Esophagus muscularis mucosa (tissue), 4 donors: Measurements from ENCODE around the gene KANK3. TPM values are rescaled to one million over a fixed set of nuclear protein-coding genes. Genes with fewer than 3 reads are reported as not detected.
"Not testable (repeated sequence)": the region's sequence is repeated elsewhere in the genome, so short reads cannot be mapped to it uniquely, and the experiment has no call there.

ENCODE experiments used
- DNase-seq: peaks from one replicate; pipeline ENCODE4 v3.0.0-alpha.2; 2017; ENCODE audit errors: extremely low spot score
- H3K27ac ChIP-seq, 4 donors: fragments of 200-600 bp; sonication (generic); replicated peaks in 1 of 4; 1 replicate in 3 of 4; 2 replicates in 1 of 4; pipeline ENCODE4 v1.5.1; 2016 to 2019; ENCODE audit warnings: mild to moderate bottlenecking in 1 of 4
- H3K27me3 ChIP-seq, 4 donors: fragments of 200-600 bp; sonication (generic); one replicate each; pipeline versions ENCODE4 v1.5.1 to v1.6.0; 2016 to 2019
- H3K36me3 ChIP-seq, 4 donors: fragments of 200-600 bp; sonication (generic); one replicate each; pipeline ENCODE4 v1.5.1; 2016 to 2019
- H3K4me1 ChIP-seq, 4 donors: fragments of 200-600 bp; sonication (generic); one replicate each; pipeline ENCODE4 v1.5.1; 2016 to 2019
- H3K4me3 ChIP-seq, 4 donors: fragments of 200-600 bp; sonication (generic); 1 replicate in 2 of 4; 2 replicates in 2 of 4; pipeline ENCODE4 v1.5.1; 2016 to 2019; ENCODE audit warnings: mild to moderate bottlenecking in 4 of 4, moderate library complexity in 1 of 4
- H3K9me3 ChIP-seq, 4 donors: fragments of 200-600 bp; sonication (generic); 1 replicate in 3 of 4; 2 replicates in 1 of 4; pipeline ENCODE4 v1.5.1; 2016 to 2019
- EP300 ChIP-seq: sonication (generic); formaldehyde crosslinking; IDR thresholded peaks from one replicate; pipeline ENCODE4 v1.6.1; 2017; ENCODE audit warnings: antibody characterized with exemption
- POLR2A ChIP-seq: fragments of 450-650 bp; IDR thresholded peaks from one replicate; pipeline ENCODE4 v1.6.1; 2017; ENCODE audit warnings: antibody characterized with exemption, moderate library complexity, mild to moderate bottlenecking, low read depth
- POLR2AphosphoS5 ChIP-seq, 2 donors: sonication (generic); formaldehyde crosslinking; IDR thresholded peaks; one replicate each; pipeline ENCODE4 v1.6.1; 2017; ENCODE audit warnings: antibody characterized with exemption in 2 of 2
- WGBS: methylation state at CpG from one replicate; pipeline ENCODE4 v1.1.5; 2018; 5-methylcytosine and 5-hydroxymethylcytosine counted together
- intact Hi-C: fragments of 100-400 bp; cut with DNase I; formaldehyde crosslinking; loops from one replicate; pipeline ENCODE4 v1.15.1; 2023
- total RNA-seq, 4 donors: library from RNA; depleted of rRNA; stranded (reverse); fragments of >200 nt; gene quantifications; one replicate each; pipeline versions ENCODE4 v1.1.0 to v1.2.1, GENCODE V29; 2016
- TF ChIP-seq, protein P1 (sequence below), 3 experiments: fragments of 200-600 bp in 2 of 3; fragments of 450-650 bp in 1 of 3; sonication (generic) in 2 of 3; IDR thresholded peaks; one replicate each; pipeline ENCODE4 v1.5.1; 2017 to 2019; ENCODE audit warnings: antibody characterized with exemption in 3 of 3, mild to moderate bottlenecking in 2 of 3, moderate library complexity in 1 of 3

KANK3 gene
- total RNA-seq, 4 donors from 2014 or later: 23.7 to 36.0 (median 30.0) TPM

DNA sequence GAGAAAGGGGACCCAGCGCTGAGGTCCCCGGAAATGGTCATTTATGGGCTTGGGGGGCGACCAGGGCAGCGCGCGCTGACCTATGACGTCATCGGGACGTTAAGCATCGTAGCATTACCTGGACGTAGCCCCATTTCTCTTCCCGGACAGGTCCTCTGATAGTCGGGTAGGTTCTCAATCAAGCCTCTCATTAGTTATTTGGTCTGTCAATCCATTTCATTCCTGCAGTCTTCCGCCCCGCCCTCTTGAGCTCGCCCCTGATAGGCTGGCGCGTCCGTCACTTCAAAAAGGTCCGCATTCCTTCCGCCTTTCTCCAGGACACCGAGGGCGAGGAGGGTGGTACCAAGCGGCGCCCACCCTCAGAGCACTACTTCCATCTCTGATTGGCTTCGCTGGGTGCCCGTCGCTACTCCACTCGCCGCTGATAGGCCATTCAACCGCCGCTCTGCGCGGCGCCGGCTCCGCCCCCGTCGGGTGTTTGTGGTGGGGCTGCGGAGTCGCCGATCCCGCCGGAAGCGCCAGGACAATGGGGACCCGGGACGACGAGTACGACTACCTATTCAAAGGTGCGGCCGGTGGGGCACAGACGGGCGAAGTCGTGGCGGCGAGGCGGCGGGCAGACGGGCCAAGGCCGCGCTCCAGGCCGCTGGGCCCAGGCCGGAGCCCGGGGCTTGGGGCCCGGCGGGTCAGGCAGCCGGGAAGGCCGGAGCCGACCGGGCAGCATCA lies 47.0 kb upstream of the KANK3 start, which contains the start of gene RAB11B:
RAB11B (plus strand) TSS at position 470 of the 726 bp plus-strand sequence; CDS start at position 527, 57 bp downstream.
- peak; percentile 100 for DNase-seq
- TF ChIP-seq POLR2AphosphoS5 (IDR thresholded peaks at IDR 0.05): peak; percentile 81 to 87
- TF ChIP-seq POLR2A: peak; percentile 72
- no peak for TF ChIP-seq EP300
- peak within 1 kb of the TSS; percentile 100 for H3K27ac ChIP-seq
- 1% methylated on average over 25 of the region's 70 CpGs for WGBS
- intact Hi-C loops: no loop called here
- no peaks in the 10 kb centered on the region for H3K9me3 ChIP-seq
- peak within 1 kb of the TSS; percentile 88 to 99 (median 94) for H3K4me3 ChIP-seq
- H3K36me3 ChIP-seq: peaks cover 0 to 10% (median 3%) of the 10 kb centered on the region in 4 donors
- H3K27me3 ChIP-seq: no peaks in the 10 kb centered on the region
- peaks cover 45 to 57% (median 54%) of the 10 kb centered on the region in 4 donors for H3K4me1 ChIP-seq

DNA sequence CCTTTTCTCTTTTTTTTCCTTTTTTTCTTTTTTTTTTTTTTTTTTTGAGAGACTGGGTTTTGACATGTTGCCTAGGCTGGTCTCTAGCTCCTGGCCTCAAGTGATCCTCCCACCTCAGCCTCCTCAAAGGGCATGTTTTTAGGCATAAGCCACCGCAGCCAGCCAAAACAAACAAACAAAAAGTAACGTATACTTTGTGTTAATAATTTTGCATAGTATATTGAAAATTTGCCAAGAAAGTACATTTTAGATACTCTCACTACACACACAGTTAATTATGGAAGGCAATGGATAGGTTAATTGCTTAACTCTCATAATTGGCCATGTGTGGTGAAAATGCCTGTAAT lies 45.5 kb upstream of the KANK3 start:
- intact Hi-C loops: no loop called here
- Histone ChIP-seq H3K9me3 (no peaks in the 10 kb centered on the region), H3K4me1 (peaks cover 34 to 42% (median 39%) of the 10 kb centered on the region in 4 donors), H3K4me3 (no peak overlapping the region), H3K27me3 (no peaks in the 10 kb centered on the region), H3K27ac (peak overlapping the region in 3 of 4 donors; percentile 100), H3K36me3 (peaks cover 0 to 10% (median 3%) of the 10 kb centered on the region in 4 donors)
- TF ChIP-seq, protein P1, sequence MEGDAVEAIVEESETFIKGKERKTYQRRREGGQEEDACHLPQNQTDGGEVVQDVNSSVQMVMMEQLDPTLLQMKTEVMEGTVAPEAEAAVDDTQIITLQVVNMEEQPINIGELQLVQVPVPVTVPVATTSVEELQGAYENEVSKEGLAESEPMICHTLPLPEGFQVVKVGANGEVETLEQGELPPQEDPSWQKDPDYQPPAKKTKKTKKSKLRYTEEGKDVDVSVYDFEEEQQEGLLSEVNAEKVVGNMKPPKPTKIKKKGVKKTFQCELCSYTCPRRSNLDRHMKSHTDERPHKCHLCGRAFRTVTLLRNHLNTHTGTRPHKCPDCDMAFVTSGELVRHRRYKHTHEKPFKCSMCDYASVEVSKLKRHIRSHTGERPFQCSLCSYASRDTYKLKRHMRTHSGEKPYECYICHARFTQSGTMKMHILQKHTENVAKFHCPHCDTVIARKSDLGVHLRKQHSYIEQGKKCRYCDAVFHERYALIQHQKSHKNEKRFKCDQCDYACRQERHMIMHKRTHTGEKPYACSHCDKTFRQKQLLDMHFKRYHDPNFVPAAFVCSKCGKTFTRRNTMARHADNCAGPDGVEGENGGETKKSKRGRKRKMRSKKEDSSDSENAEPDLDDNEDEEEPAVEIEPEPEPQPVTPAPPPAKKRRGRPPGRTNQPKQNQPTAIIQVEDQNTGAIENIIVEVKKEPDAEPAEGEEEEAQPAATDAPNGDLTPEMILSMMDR (IDR thresholded peaks at IDR 0.05): no peak
- TF ChIP-seq POLR2AphosphoS5 (IDR thresholded peaks at IDR 0.05): no peak
- TF ChIP-seq EP300: no peak
- TF ChIP-seq POLR2A: no peak
- DNase-seq: no peak
- 57% methylated on average over 2 of the region's 2 CpGs for WGBS

DNA sequence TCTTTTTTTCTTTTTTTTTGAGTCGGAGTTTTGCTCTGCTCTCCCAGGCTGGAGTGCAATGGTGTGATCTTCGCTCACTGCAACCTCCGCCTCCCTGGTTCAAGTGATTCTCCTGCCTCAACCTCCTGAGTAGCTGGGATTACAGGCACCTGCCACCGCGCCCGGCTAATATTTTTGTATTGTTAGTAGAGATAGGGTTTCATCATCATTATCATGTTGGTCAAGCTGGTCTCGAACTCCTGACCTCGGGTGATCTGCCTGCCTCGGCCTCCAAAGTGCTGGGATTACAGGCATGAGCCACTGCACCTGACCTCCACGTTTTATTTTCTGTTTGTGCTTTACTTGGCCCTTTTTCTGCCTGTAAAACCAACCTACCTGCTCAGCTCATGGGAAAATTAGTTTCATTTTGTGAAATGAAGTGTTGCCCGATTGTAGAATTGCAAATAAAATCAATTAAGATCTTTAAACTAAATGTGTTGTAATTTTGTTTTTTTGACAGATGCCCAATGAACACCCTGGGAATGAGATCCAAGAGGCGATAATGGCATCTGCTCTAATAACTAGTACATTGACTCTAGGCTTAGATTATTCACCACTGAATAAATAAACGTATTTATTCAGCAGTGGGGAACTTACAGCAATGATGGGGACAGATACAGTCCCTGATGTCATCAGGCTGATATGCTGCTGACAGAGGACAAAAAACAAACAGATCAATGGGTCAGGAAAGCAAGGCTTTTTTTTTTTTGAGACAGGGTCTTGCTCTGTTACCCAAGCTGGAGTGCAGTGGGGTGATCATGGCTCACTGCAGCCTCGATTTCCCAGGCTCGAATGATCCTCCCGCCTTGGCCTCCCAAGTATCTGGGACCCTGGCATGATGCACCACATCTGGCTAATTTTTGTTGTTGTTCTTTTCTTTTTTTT lies 44.9 kb upstream of the KANK3 start:
- Histone ChIP-seq H3K4me1 (peaks cover 28 to 36% (median 33%) of the 10 kb centered on the region in 4 donors), H3K27ac (peak overlapping the region in 2 of 4 donors; percentile 30 to 100), H3K9me3 (no peaks in the 10 kb centered on the region), H3K4me3 (no peak overlapping the region), H3K36me3 (peaks cover 0 to 10% (median 3%) of the 10 kb centered on the region in 4 donors), H3K27me3 (no peaks in the 10 kb centered on the region)
- TF ChIP-seq POLR2AphosphoS5 (IDR thresholded peaks at IDR 0.05) (no peak), EP300 (no peak), POLR2A (no peak)
- TF ChIP-seq, protein P1 (IDR thresholded peaks at IDR 0.05): no peak
- intact Hi-C loops: no loop called here
- WGBS: 90% methylated on average over 16 of the region's 16 CpGs
- no peak for DNase-seq

DNA sequence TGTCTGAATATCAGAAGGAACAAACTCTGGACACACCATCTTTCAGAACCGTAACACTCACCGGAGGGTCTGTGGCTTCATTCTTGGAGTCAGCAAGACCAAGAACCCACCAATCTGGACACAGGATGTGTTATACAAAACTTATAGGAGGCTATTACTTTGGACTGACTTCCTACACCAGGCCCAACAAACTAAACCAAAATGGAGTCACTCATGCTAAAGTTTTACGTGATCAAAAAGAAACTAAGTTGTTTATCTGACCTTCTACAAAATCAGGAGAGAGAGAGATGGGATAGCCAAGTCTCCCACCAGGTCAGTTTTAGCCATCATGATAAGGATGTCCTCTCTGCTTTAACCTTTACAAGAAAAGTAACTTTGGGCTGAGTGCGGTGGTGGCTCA lies 43.9 kb upstream of the KANK3 start:
- no peak overlapping the region for H3K27ac ChIP-seq
- no peak for DNase-seq
- 98% methylated on average over 4 of the region's 4 CpGs for WGBS
- peaks cover 0 to 10% (median 3%) of the 10 kb centered on the region in 4 donors for H3K36me3 ChIP-seq
- intact Hi-C loops: no loop called here
- TF ChIP-seq EP300 (no peak), POLR2AphosphoS5 (IDR thresholded peaks at IDR 0.05) (no peak)
- TF ChIP-seq, protein P1 (IDR thresholded peaks at IDR 0.05): no peak
- peaks cover 18 to 26% (median 23%) of the 10 kb centered on the region in 4 donors for H3K4me1 ChIP-seq
- no peaks in the 10 kb centered on the region for H3K9me3 ChIP-seq
- H3K4me3 ChIP-seq: no peak overlapping the region
- no peaks in the 10 kb centered on the region for H3K27me3 ChIP-seq

DNA sequence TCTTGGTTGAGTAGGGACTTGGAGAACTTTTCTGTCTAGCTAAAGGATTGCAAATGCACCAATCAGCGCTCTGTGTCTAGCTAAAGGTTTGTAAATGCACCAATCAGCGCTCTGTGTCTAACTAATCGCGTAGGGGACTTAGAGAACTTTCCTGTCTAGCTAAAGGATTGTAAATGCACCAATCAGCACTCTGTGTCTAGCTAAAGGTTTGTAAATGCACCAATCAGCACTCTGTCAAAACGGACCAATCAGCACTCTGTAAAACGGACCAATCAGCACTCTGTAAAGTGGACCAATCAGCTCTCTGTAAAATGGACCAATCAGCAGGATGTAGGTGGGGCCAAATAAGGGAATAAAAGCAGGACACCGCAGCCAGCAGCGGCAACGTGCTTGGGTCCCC lies 43.4 kb upstream of the KANK3 start:
- H3K4me1 ChIP-seq: peaks cover 13 to 21% (median 17%) of the 10 kb centered on the region in 4 donors
- H3K27me3 ChIP-seq, H3K27ac ChIP-seq, H3K36me3 ChIP-seq, H3K4me3 ChIP-seq, DNase-seq, intact Hi-C loops, H3K9me3 ChIP-seq: not testable (repeated sequence)
- WGBS: 93% methylated on average over 9 of the region's 9 CpGs

DNA sequence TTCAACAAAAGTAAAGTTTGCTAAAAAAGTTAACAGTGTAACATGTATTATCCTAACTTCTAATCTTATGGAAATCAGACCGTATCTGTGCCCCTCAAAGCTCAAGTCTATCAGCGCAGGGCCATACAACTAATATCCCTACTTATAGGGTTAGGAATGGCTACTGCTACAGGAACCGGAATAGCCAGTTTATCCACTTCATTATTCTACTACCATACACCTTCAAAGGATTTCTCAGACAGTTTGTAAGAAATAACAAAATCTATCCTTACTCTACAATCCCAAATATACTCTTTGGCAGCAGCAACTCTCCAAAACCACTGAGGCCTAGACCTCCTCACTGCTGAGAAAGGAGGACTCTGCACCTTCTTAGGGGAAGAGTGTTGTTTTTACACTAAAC lies 42.5 kb upstream of the KANK3 start:
- H3K27ac ChIP-seq, H3K9me3 ChIP-seq, intact Hi-C loops, H3K27me3 ChIP-seq, H3K4me3 ChIP-seq, H3K36me3 ChIP-seq, DNase-seq: not testable (repeated sequence)
- WGBS: 97% methylated on average over 3 of the region's 3 CpGs
- peaks cover 5 to 13% (median 9%) of the 10 kb centered on the region in 4 donors for H3K4me1 ChIP-seq

DNA sequence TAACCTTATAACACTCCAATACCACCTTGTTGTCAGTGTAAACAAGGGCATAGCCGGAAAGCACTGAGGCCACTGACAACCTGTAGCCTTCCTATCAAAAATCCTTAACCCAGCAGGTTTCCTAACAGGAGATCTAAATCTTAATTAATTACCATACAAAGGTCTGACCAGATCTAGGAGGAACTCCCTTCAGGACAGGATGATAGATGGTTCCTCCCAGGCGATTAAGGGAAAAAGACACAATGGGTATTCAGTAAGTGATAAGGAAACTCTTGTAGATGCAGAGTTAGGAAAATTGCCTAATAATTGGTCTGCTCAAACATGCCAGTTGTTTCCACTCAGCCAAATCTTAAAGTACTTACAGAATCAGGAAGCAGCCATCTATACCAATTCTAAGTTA lies 42.0 kb upstream of the KANK3 start:
- H3K27me3 ChIP-seq, DNase-seq, H3K36me3 ChIP-seq, intact Hi-C loops, H3K4me3 ChIP-seq, H3K9me3 ChIP-seq: not testable (repeated sequence)
- Histone ChIP-seq H3K27ac (peak overlapping the region in 1 of 4 donors; percentile 27), H3K4me1 (peaks cover 5 to 13% (median 9%) of the 10 kb centered on the region in 4 donors)
- 73% methylated on average over 2 of the region's 2 CpGs for WGBS

DNA sequence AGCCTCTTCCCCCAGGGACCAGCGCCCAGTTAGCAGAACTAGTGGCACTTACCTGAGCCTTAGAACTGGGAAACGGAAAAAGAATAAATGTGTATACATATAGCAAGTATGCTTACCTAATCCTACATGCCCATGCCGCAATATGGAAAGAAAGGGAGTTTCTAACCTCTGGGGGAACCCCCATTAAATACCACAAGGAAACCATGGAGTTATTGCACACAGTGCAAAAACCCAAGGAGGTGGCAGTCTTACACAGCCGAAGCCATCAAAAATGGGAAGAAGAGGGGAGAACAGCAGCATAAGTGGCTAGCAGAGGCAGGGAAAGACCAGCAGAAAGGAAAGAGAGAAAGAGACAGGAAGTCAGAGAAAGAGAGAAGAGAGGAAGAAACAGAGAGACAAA lies 41.5 kb upstream of the KANK3 start:
- intact Hi-C loops, H3K4me3 ChIP-seq, H3K36me3 ChIP-seq, H3K9me3 ChIP-seq, H3K27me3 ChIP-seq, DNase-seq, H3K27ac ChIP-seq: not testable (repeated sequence)
- H3K4me1 ChIP-seq: peaks cover 5 to 12% (median 8%) of the 10 kb centered on the region in 4 donors
- WGBS: 86% methylated on average over 4 of the region's 4 CpGs
